Erythroblast (primary cell): ENCODE measurements around the gene CFDP1.

Source experiments
- DNase-seq, 2 experiments: peaks; one replicate each; lab custom pipeline; 2025; lab: John Stamatoyannopoulos, UW
- GATA1 ChIP-seq: IDR thresholded peaks from 2 replicates; pipeline ENCODE4 v1.6.1; 2011; ENCODE audit warnings: low read depth, mild to moderate bottlenecking, control low read depth, low read length, moderate library complexity
- POLR2A ChIP-seq: IDR thresholded peaks from 2 replicates; pipeline ENCODE4 v1.6.1; 2011; ENCODE audit warnings: mild to moderate bottlenecking, low read length

Gene CFDP1

GRCh38 chr16:75305364-75306098 lies 127.8 kb downstream of the CFDP1 start:
- DNase-seq: peak; percentile 94 to 97
- TF ChIP-seq POLR2A (peak; percentile 73), GATA1 (no peak)

GRCh38 chr16:75304521-75305363 lies 128.6 kb downstream of the CFDP1 start:
- TF ChIP-seq GATA1: no peak
- TF ChIP-seq POLR2A: no peak
- peak; percentile 90 to 92 for DNase-seq

- DNase-seq: no peak
- TF ChIP-seq POLR2A (no peak), GATA1 (no peak)
These were observed 131.5 kb downstream of the CFDP1 start for GRCh38 chr16:75301804-75302203.

- TF ChIP-seq GATA1 (no peak), POLR2A (no peak)
- DNase-seq: no peak
These were observed 135.0 kb downstream of the CFDP1 start for GRCh38 chr16:75298267-75298666.

GRCh38 chr16:75296606-75297005 lies 136.7 kb downstream of the CFDP1 start:
- no peak for DNase-seq
- TF ChIP-seq GATA1 (no peak), POLR2A (no peak)

- TF ChIP-seq POLR2A: no peak
- no peak for TF ChIP-seq GATA1
- DNase-seq: peak in 1 of 2 experiments; percentile 32
These were observed 138.4 kb downstream of the CFDP1 start for GRCh38 chr16:75294773-75295459.

GRCh38 chr16:75293772-75294171 lies 139.5 kb downstream of the CFDP1 start:
- TF ChIP-seq GATA1 (no peak), POLR2A (no peak)
- no peak for DNase-seq

- no peak for DNase-seq
- TF ChIP-seq POLR2A (no peak), GATA1 (no peak)
These were observed 140.1 kb downstream of the CFDP1 start for GRCh38 chr16:75293173-75293572.

GRCh38 chr16:75292691-75293090 lies 140.6 kb downstream of the CFDP1 start:
- DNase-seq: peak in 1 of 2 experiments; percentile 24
- TF ChIP-seq GATA1: no peak

- no peak for DNase-seq
- TF ChIP-seq GATA1: no peak
- TF ChIP-seq POLR2A: no peak
These were observed 144.1 kb downstream of the CFDP1 start for GRCh38 chr16:75289189-75289588.

- DNase-seq: no peak
- TF ChIP-seq GATA1 (no peak), POLR2A (no peak)
These were observed 144.6 kb downstream of the CFDP1 start for GRCh38 chr16:75288596-75289120.

GRCh38 chr16:75288181-75288580 lies 145.1 kb downstream of the CFDP1 start:
- DNase-seq: no peak
- TF ChIP-seq POLR2A (no peak), GATA1 (no peak)

GRCh38 chr16:75287708-75288107 lies 145.6 kb downstream of the CFDP1 start:
- TF ChIP-seq GATA1 (no peak), POLR2A (peak; percentile 57)
- peak; percentile 63 to 67 for DNase-seq

GRCh38 chr16:75286389-75286788 lies 146.9 kb downstream of the CFDP1 start:
- TF ChIP-seq POLR2A (no peak), GATA1 (no peak)

More at GRCh38 chr16:75286389-75286788, 146.9 kb downstream of the CFDP1 start:
- DNase-seq: no peak
